ENCODE data around the gene SMC1B. TPM values are rescaled to one million over a fixed set of nuclear protein-coding genes. Genes with fewer than 3 reads are reported as not detected.

The SMC1B gene
- total RNA-seq, 1 experiment from 2014 or later: 0.31 TPM

DNA sequence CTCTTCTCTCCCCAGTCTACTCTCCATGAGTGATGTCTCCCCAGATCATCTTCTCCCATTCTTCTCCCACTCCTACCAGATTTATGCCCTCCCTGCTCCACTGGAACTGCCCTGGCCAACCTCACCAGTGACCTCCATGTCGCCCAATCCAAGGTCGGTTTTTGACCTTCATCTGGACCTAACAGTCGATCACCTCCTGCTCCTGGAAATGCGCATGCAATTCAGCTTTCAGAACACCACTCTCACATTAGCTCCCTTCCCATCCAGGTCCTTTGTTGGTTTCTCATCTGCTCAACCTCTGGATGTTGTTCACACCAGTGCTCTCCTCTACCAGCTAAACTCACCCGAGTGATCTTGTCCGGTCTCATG, 5.4 kb upstream of the SMC1B start:
- H2AFZ ChIP-seq: no peak overlapping the region
- no peaks in the 10 kb centered on the region for H3K36me3 ChIP-seq (ENCODE audit: low read depth)
- intact Hi-C loops (cut with micrococcal nuclease; ENCODE audit: unreplicated experiment): no loop called here
- H3K27me3 ChIP-seq (ENCODE audit: insufficient read depth, low read depth): no peaks in the 10 kb centered on the region
- H3K4me1 ChIP-seq (replicated peaks; ENCODE audit: insufficient read depth): peaks cover 11% of the 10 kb centered on the region
- no peaks in the 10 kb centered on the region for H3K9me2 ChIP-seq (ENCODE audit: insufficient read depth)
- peaks cover 23% of the 10 kb centered on the region for H3F3A ChIP-seq (ENCODE audit: insufficient read depth, low read depth)
- H3K9me3 ChIP-seq (ENCODE audit: insufficient read depth, low read depth): no peaks in the 10 kb centered on the region
- no peaks in the 10 kb centered on the region for H3K79me2 ChIP-seq (ENCODE audit: low read depth)
- CTCF ChIA-PET: interaction anchor here (0.6 kb wide), 1 partner anchor 22 kb away, joined by 3 read pairs; no protein-coding TSS in a partner anchor
- H3K4me2 ChIP-seq: no peak overlapping the region
- POLR2A ChIA-PET (ENCODE audit: unreplicated experiment): interaction anchor here (0.8 kb wide), 1 partner anchor 13 kb away, joined by 7 read pairs; no protein-coding TSS in a partner anchor
- no peak for TF ChIP-seq EZH2 (IDR thresholded peaks at IDR 0.05; ENCODE audit: low read depth)
- no peak overlapping the region for H3K4me3 ChIP-seq
- H4K20me1 ChIP-seq (ENCODE audit: insufficient read depth): no peaks in the 10 kb centered on the region
- H3K27ac ChIP-seq: no peak overlapping the region
- DNase-seq: no peak
- no TSS peak for BruUV-seq (replicated peaks)

DNA sequence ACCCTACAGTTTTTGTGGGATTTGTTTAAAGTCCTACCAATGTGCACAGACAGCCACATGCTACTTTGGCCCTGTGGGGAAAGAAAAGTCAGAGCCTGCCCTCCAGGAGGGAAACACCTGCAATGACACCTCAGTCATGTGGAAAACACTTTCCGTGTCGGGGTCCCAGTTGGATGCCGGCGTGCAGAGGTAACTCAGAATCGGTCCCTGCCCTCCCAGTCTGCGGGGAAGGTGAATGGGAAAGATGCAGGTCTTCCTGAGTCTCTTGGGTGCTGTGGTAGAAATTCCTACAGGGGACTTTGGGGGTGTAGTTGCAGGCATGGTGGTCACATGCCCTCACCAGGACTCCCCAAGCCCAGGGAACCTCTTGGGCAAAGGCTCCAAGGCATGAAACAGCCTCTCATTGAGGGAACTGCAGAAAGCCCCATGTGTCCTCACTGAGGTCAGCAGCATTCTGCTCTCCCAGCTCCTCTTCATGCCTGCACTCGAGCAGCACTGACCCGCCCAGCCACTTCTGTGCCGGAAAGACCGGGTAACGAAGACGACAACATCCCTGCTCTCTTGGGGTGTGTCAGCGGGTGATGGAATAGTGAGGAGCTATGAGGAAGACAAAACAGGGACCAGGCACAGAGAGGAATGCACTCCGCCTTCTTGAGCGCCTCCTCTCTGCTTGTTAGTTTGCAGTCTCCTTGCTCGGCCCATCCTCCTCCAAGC, 4.8 kb upstream of the SMC1B start:
- peaks cover 7% of the 10 kb centered on the region for H3K4me1 ChIP-seq (replicated peaks; ENCODE audit: insufficient read depth)

DNA sequence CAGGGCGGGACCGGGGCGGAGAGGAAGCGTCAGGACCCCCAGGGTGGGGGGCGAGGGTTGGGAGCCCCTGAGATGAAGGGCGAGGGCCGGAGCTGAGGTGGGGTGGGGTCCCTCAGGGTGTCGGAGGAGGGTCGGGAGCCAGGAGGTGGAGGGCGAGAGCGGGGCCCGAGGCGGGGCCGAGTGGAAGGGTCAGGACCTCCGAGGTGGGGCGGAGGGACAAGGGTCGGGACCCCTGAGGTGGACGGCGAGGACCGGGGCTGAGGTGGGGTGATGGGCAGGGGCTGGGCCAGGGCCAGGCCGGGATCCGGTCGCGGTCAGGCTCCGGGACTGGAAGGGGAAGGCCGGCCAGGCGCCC, 409 bp downstream of the SMC1B start:
- peak overlapping the region; percentile 96; the same call in 1 of the 2 replicates for H2AFZ ChIP-seq
- ChIA-PET CTCF (no interaction called here), POLR2A (ENCODE audit: unreplicated experiment) (no interaction called here)
- peak overlapping the region; percentile 73; the same call in 1 of the 2 replicates for H3K4me3 ChIP-seq
- no peak for DNase-seq
- H3K27me3 ChIP-seq (ENCODE audit: insufficient read depth, low read depth): no peaks in the 10 kb centered on the region
- no peak for TF ChIP-seq EZH2 (IDR thresholded peaks at IDR 0.05; ENCODE audit: low read depth)
- TF ChIP-seq, protein P1, sequence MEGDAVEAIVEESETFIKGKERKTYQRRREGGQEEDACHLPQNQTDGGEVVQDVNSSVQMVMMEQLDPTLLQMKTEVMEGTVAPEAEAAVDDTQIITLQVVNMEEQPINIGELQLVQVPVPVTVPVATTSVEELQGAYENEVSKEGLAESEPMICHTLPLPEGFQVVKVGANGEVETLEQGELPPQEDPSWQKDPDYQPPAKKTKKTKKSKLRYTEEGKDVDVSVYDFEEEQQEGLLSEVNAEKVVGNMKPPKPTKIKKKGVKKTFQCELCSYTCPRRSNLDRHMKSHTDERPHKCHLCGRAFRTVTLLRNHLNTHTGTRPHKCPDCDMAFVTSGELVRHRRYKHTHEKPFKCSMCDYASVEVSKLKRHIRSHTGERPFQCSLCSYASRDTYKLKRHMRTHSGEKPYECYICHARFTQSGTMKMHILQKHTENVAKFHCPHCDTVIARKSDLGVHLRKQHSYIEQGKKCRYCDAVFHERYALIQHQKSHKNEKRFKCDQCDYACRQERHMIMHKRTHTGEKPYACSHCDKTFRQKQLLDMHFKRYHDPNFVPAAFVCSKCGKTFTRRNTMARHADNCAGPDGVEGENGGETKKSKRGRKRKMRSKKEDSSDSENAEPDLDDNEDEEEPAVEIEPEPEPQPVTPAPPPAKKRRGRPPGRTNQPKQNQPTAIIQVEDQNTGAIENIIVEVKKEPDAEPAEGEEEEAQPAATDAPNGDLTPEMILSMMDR (conservative IDR thresholded peaks at IDR 0.05): no peak
- H3K9me3 ChIP-seq (ENCODE audit: insufficient read depth, low read depth): no peaks in the 10 kb centered on the region; the same call in 1 of the 2 replicates
- peaks cover 18% of the 10 kb centered on the region for H3F3A ChIP-seq (ENCODE audit: insufficient read depth, low read depth)
- no peaks in the 10 kb centered on the region for H3K79me2 ChIP-seq (ENCODE audit: low read depth)
- no peaks in the 10 kb centered on the region for H4K20me1 ChIP-seq (ENCODE audit: insufficient read depth)
- peak overlapping the region; percentile 97 for H3K4me2 ChIP-seq
- no peaks in the 10 kb centered on the region for H3K9me2 ChIP-seq (ENCODE audit: insufficient read depth)
- H3K36me3 ChIP-seq (ENCODE audit: low read depth): no peaks in the 10 kb centered on the region
- intact Hi-C loops (cut with micrococcal nuclease; ENCODE audit: unreplicated experiment): no loop called here
- no peak overlapping the region for H3K27ac ChIP-seq
- H3K4me1 ChIP-seq (replicated peaks; ENCODE audit: insufficient read depth): peaks cover 6% of the 10 kb centered on the region
- BruUV-seq (replicated peaks): no TSS peak

More for the DNA sequence above, 4.8 kb upstream of the SMC1B start:
- intact Hi-C loops (cut with micrococcal nuclease; ENCODE audit: unreplicated experiment): no loop called here
- Histone ChIP-seq H2AFZ (no peak overlapping the region), H3K9me3 (ENCODE audit: insufficient read depth, low read depth) (no peaks in the 10 kb centered on the region), H3K36me3 (ENCODE audit: low read depth) (no peaks in the 10 kb centered on the region), H3K27ac (no peak overlapping the region), H3F3A (ENCODE audit: insufficient read depth, low read depth) (peaks cover 18% of the 10 kb centered on the region), H3K9me2 (ENCODE audit: insufficient read depth) (no peaks in the 10 kb centered on the region), H3K4me2 (no peak overlapping the region), H4K20me1 (ENCODE audit: insufficient read depth) (no peaks in the 10 kb centered on the region), H3K27me3 (ENCODE audit: insufficient read depth, low read depth) (no peaks in the 10 kb centered on the region), H3K4me3 (no peak overlapping the region), H3K79me2 (ENCODE audit: low read depth) (no peaks in the 10 kb centered on the region)
- no peak for DNase-seq
- TF ChIP-seq, protein P1 (conservative IDR thresholded peaks at IDR 0.05): no peak
- no peak for TF ChIP-seq EZH2 (IDR thresholded peaks at IDR 0.05; ENCODE audit: low read depth)
- POLR2A ChIA-PET (ENCODE audit: unreplicated experiment): no interaction called here
- no TSS peak for BruUV-seq (replicated peaks)
- CTCF ChIA-PET: no interaction called here
